Neural progenitor cell (in vitro differentiated cells): Measurements from ENCODE around the gene MORC4. TPM values are rescaled to one million over a fixed set of nuclear protein-coding genes. Genes with fewer than 3 reads are reported as not detected.

ENCODE experiments used
- DNase-seq: peaks from one replicate; pipeline ENCODE4 v3.0.0-alpha.2; 2016; ENCODE audit warnings: low spot score
- H2AFZ ChIP-seq: fragments of 200-600 bp; sonication (generic); replicated peaks from 2 replicates; pipeline ENCODE4 v1.6.1; 2016; ENCODE audit warnings: antibody characterized with exemption
- H3F3A ChIP-seq: fragments of 200-600 bp; sonication (generic); 2 replicates; pipeline ENCODE4 v1.6.1; 2016; ENCODE audit warnings: antibody characterized with exemption, low read depth
- H3K27ac ChIP-seq: fragments of 200-600 bp; sonication (generic); 2 replicates; pipeline ENCODE4 v1.5.1; 2016; ENCODE audit warnings: mild to moderate bottlenecking
- H3K27me3 ChIP-seq: fragments of 200-600 bp; sonication (generic); 2 replicates; pipeline ENCODE4 v1.6.1; 2016; ENCODE audit warnings: mild to moderate bottlenecking, moderate library complexity
- H3K36me3 ChIP-seq: fragments of 200-600 bp; sonication (generic); 2 replicates; pipeline ENCODE4 v1.5.1; 2016
- H3K4me1 ChIP-seq: fragments of 200-600 bp; sonication (generic); 2 replicates; pipeline ENCODE4 v1.6.1; 2016; ENCODE audit warnings: mixed run types
- H3K4me2 ChIP-seq: fragments of 200-600 bp; sonication (generic); 2 replicates; pipeline ENCODE4 v1.6.1; 2016
- H3K4me3 ChIP-seq: fragments of 200-600 bp; sonication (generic); 2 replicates; pipeline ENCODE4 v1.5.1; 2016
- H3K79me2 ChIP-seq: fragments of 200-600 bp; sonication (generic); 2 replicates; pipeline ENCODE4 v1.6.1; 2016; ENCODE audit warnings: low read depth
- H3K9ac ChIP-seq: fragments of 200-600 bp; sonication (generic); 2 replicates; pipeline ENCODE4 v1.6.1; 2016
- H3K9me3 ChIP-seq: fragments of 200-600 bp; sonication (generic); 2 replicates; pipeline ENCODE4 v1.5.1; 2016; ENCODE audit warnings: low read depth
- H4K20me1 ChIP-seq: fragments of 200-600 bp; sonication (generic); 2 replicates; pipeline ENCODE4 v1.6.1; 2016; ENCODE audit warnings: low read depth
- H3K27ac Mint-ChIP-seq: 3 replicates; pipeline ENCODE4 v1.8.0; 2021; ENCODE audit warnings: mixed read lengths
- H3K27me3 Mint-ChIP-seq: 2 replicates; pipeline ENCODE4 v1.8.0; 2022; ENCODE audit warnings: low read depth, mild to moderate bottlenecking, inconsistent platforms, moderate library complexity, mixed read lengths; ENCODE audit not compliant: insufficient read depth
- H3K36me3 Mint-ChIP-seq: 3 replicates; pipeline ENCODE4 v1.8.0; 2021; ENCODE audit warnings: mixed read lengths
- H3K4me1 Mint-ChIP-seq: 3 replicates; pipeline ENCODE4 v1.8.0; 2021; ENCODE audit warnings: mixed read lengths
- H3K4me3 Mint-ChIP-seq: 3 replicates; pipeline ENCODE4 v1.8.0; 2021; ENCODE audit warnings: mild to moderate bottlenecking, moderate library complexity, mixed read lengths
- H3K9me3 Mint-ChIP-seq: 3 replicates; pipeline ENCODE4 v1.8.0; 2020; ENCODE audit warnings: mixed read lengths
- EZH2 ChIP-seq: fragments of 200-600 bp; sonication (generic); IDR thresholded peaks from 2 replicates; pipeline ENCODE4 v1.6.1; 2017; ENCODE audit warnings: antibody characterized with exemption, mild to moderate bottlenecking, moderate library complexity
- EZH2phosphoT487 ChIP-seq: fragments of 200-600 bp; sonication (generic); IDR thresholded peaks from 2 replicates; pipeline ENCODE4 v1.6.1; 2017; ENCODE audit warnings: antibody characterized with exemption
- total RNA-seq: library from RNA; depleted of rRNA; stranded (reverse); fragments of >200 nt; gene quantifications from 2 replicates; pipeline ENCODE4 v1.2.3, GENCODE V29; 2015; ENCODE audit warnings: low replicate concordance
- TF ChIP-seq, protein P1 (sequence below): fragments of 200-600 bp; sonication (generic); IDR thresholded peaks from 2 replicates; pipeline ENCODE4 v1.5.1; 2017; ENCODE audit warnings: antibody characterized with exemption, mild to moderate bottlenecking

Gene MORC4
- total RNA-seq, 1 donor from 2014 or later, result 7.6 TPM

GRCh38 chrX:106901341-106901740 is 98.7 kb downstream of the MORC4 start:
- Mint-ChIP-seq H3K36me3 (no peaks in the 10 kb centered on the region), H3K27ac (peak overlapping the region; percentile 37)
- TF ChIP-seq, protein P1, sequence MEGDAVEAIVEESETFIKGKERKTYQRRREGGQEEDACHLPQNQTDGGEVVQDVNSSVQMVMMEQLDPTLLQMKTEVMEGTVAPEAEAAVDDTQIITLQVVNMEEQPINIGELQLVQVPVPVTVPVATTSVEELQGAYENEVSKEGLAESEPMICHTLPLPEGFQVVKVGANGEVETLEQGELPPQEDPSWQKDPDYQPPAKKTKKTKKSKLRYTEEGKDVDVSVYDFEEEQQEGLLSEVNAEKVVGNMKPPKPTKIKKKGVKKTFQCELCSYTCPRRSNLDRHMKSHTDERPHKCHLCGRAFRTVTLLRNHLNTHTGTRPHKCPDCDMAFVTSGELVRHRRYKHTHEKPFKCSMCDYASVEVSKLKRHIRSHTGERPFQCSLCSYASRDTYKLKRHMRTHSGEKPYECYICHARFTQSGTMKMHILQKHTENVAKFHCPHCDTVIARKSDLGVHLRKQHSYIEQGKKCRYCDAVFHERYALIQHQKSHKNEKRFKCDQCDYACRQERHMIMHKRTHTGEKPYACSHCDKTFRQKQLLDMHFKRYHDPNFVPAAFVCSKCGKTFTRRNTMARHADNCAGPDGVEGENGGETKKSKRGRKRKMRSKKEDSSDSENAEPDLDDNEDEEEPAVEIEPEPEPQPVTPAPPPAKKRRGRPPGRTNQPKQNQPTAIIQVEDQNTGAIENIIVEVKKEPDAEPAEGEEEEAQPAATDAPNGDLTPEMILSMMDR, result no peak
- TF ChIP-seq EZH2phosphoT487 (no peak), EZH2 (no peak)

DNA sequence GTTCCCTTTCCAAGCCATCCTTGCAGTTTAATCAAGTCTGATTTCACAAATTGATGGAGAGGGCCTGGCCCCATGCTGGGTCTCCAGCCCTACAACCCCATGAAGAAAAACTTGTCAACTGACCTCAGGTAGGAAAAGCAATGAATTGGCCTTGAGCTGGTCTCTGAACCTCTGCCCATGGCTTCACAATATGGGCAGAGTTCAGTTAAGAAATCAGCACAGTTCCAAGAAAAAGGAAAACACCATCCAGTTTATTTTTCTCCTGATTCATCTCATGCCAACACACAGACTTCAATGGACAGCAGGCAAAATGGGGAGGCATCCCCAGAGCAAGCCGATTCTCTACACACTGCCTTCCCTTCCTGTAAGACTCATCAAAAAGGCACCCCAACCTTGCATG is 100.2 kb downstream of the MORC4 start:
- Histone ChIP-seq H3K79me2 (no peaks in the 10 kb centered on the region), H3K9ac (no peak overlapping the region), H3K4me3 (no peak overlapping the region), H3K4me1 (peaks cover 17% of the 10 kb centered on the region), H3K27me3 (no peaks in the 10 kb centered on the region), H3K27ac (no peak overlapping the region), H2AFZ (no peak overlapping the region), H3K36me3 (no peaks in the 10 kb centered on the region), H3K9me3 (no peaks in the 10 kb centered on the region), H3K4me2 (no peak overlapping the region), H4K20me1 (no peaks in the 10 kb centered on the region), H3F3A (peaks cover 16% of the 10 kb centered on the region)
- H3K4me3 Mint-ChIP-seq, result no peak overlapping the region
- peaks cover 42% of the 10 kb centered on the region for H3K4me1 Mint-ChIP-seq
- no peaks in the 10 kb centered on the region for H3K36me3 Mint-ChIP-seq
- H3K27me3 Mint-ChIP-seq, result peaks cover 2% of the 10 kb centered on the region
- TF ChIP-seq EZH2 (no peak), EZH2phosphoT487 (no peak)
- TF ChIP-seq, protein P1, result no peak
- no peak overlapping the region for H3K27ac Mint-ChIP-seq
- no peak for DNase-seq
- peaks cover 3% of the 10 kb centered on the region for H3K9me3 Mint-ChIP-seq

More at GRCh38 chrX:106901341-106901740, 98.7 kb downstream of the MORC4 start:
- H3K9me3 Mint-ChIP-seq, result peaks cover 3% of the 10 kb centered on the region
- peaks cover 16% of the 10 kb centered on the region for H3F3A ChIP-seq
- no peak overlapping the region for H3K4me3 ChIP-seq
- no peaks in the 10 kb centered on the region for H4K20me1 ChIP-seq
- H3K4me1 ChIP-seq, result peaks cover 20% of the 10 kb centered on the region
- no peak overlapping the region for H3K4me2 ChIP-seq
- peaks cover 6% of the 10 kb centered on the region for H3K27me3 Mint-ChIP-seq
- H3K9ac ChIP-seq, result no peak overlapping the region
- no peak overlapping the region for H2AFZ ChIP-seq
- no peak overlapping the region for H3K4me3 Mint-ChIP-seq
- H3K9me3 ChIP-seq, result no peaks in the 10 kb centered on the region
- peaks cover 44% of the 10 kb centered on the region for H3K4me1 Mint-ChIP-seq
- H3K79me2 ChIP-seq, result no peaks in the 10 kb centered on the region
- no peaks in the 10 kb centered on the region for H3K27me3 ChIP-seq
- no peak for DNase-seq
- H3K36me3 ChIP-seq, result no peaks in the 10 kb centered on the region
- no peak overlapping the region for H3K27ac ChIP-seq

- H3K4me3 Mint-ChIP-seq, result no peak overlapping the region
- Histone ChIP-seq H3K4me2 (no peak overlapping the region), H3K79me2 (no peaks in the 10 kb centered on the region), H3K4me1 (peaks cover 11% of the 10 kb centered on the region), H3K4me3 (no peak overlapping the region), H3K9ac (no peak overlapping the region), H3K27me3 (no peaks in the 10 kb centered on the region), H3K9me3 (no peaks in the 10 kb centered on the region), H3F3A (peaks cover 12% of the 10 kb centered on the region), H3K36me3 (no peaks in the 10 kb centered on the region), H2AFZ (no peak overlapping the region), H4K20me1 (no peaks in the 10 kb centered on the region), H3K27ac (no peak overlapping the region)
- peaks cover 3% of the 10 kb centered on the region for H3K9me3 Mint-ChIP-seq
- TF ChIP-seq, protein P1, result no peak
- TF ChIP-seq EZH2phosphoT487 (no peak), EZH2 (no peak)
- peaks cover 5% of the 10 kb centered on the region for H3K27me3 Mint-ChIP-seq
- no peak overlapping the region for H3K27ac Mint-ChIP-seq
- DNase-seq, result no peak
- no peaks in the 10 kb centered on the region for H3K36me3 Mint-ChIP-seq
- H3K4me1 Mint-ChIP-seq, result peaks cover 36% of the 10 kb centered on the region
Measured at GRCh38 chrX:106899276-106899675, 100.7 kb downstream of the MORC4 start.
